Esophagus squamous epithelium (tissue), 5 donors: Measurements from ENCODE around the gene CSDE1. TPM values are rescaled to one million over a fixed set of nuclear protein-coding genes. Genes with fewer than 3 reads are reported as not detected.

Experiments
- DNase-seq: peaks from one replicate; lab custom pipeline; 2025; lab: John Stamatoyannopoulos, UW
- H3K27ac ChIP-seq, 4 donors: fragments of 200-600 bp; sonication (generic); one replicate each; pipeline ENCODE4 v1.5.1; 2016 to 2019; ENCODE audit warnings: mild to moderate bottlenecking in 1 of 4
- H3K27me3 ChIP-seq, 4 donors: fragments of 200-600 bp; sonication (generic); 1 replicate in 3 of 4; 2 replicates in 1 of 4; pipeline versions ENCODE4 v1.5.1 to v1.6.0; 2017 to 2021; ENCODE audit warnings: antibody characterized with exemption in 1 of 4
- H3K36me3 ChIP-seq, 3 donors: fragments of 200-600 bp; sonication (generic); one replicate each; pipeline ENCODE4 v1.5.1; 2016 to 2019
- H3K4me1 ChIP-seq, 3 donors: fragments of 200-600 bp; sonication (generic); one replicate each; pipeline ENCODE4 v1.5.1; 2017 to 2019
- H3K4me3 ChIP-seq, 4 donors: fragments of 200-600 bp; sonication (generic); 1 replicate in 3 of 4; 2 replicates in 1 of 4; pipeline ENCODE4 v1.5.1; 2016 to 2019; ENCODE audit warnings: mild to moderate bottlenecking in 2 of 4, moderate library complexity in 1 of 4
- H3K9me3 ChIP-seq, 3 donors: fragments of 200-600 bp; sonication (generic); one replicate each; pipeline ENCODE4 v1.5.1; 2016 to 2019
- CTCF ChIP-seq, 6 experiments: fragments of 450-650 bp in 4 of 6; fragments of 200-600 bp in 2 of 6; sonication (generic) in 2 of 6; IDR thresholded peaks; one replicate each; pipeline ENCODE4 v1.5.1; 2016 to 2019; ENCODE audit warnings: antibody characterized with exemption in 6 of 6, mild to moderate bottlenecking in 4 of 6, moderate library complexity in 4 of 6
- POLR2A ChIP-seq, 4 donors: fragments of 450-650 bp; IDR thresholded peaks; one replicate each; pipeline ENCODE4 v1.6.1; 2017; ENCODE audit warnings: antibody characterized with exemption in 4 of 4, mild to moderate bottlenecking in 4 of 4, moderate library complexity in 3 of 4
- WGBS, 2 donors: methylation state at CpG; one replicate each; pipeline ENCODE4 v1.1.5; 2018; 5-methylcytosine and 5-hydroxymethylcytosine counted together
- intact Hi-C: fragments of 100-400 bp; cut with DNase I; formaldehyde crosslinking; loops from one replicate; pipeline ENCODE4 v1.15.0; 2022
- total RNA-seq, 4 donors: library from RNA; depleted of rRNA; stranded (reverse); fragments of >200 nt; gene quantifications; one replicate each; pipeline ENCODE4 v1.1.0, GENCODE V29; 2016
- donor health status: DM: yes; HTN: yes; CAD: no.

CSDE1 gene
- total RNA-seq, 4 donors from 2014 or later: 311 to 845 (median 638) TPM

- TF ChIP-seq POLR2A (IDR thresholded peaks at IDR 0.05) (peak in 3 of 4 donors; percentile 43 to 66 (median 60)), CTCF (IDR thresholded peaks at IDR 0.05) (no peak)
- H3K4me1 ChIP-seq: peaks cover 8 to 52% (median 12%) of the 10 kb centered on the region in 3 donors
- H3K9me3 ChIP-seq: no peaks in the 10 kb centered on the region
- WGBS, 2 donors: 0 to 2% methylated on average over 14 to 15 of the region's 38 CpGs
- peak; percentile 77 for DNase-seq
- H3K4me3 ChIP-seq: peak within 1 kb of the TSS; percentile 56 to 89 (median 78)
- no peaks in the 10 kb centered on the region for H3K27me3 ChIP-seq
- intact Hi-C loops: no loop called here
- peak within 1 kb of the TSS; percentile 94 to 97 (median 95) for H3K27ac ChIP-seq
- peaks cover 10 to 73% (median 22%) of the 10 kb centered on the region in 3 donors for H3K36me3 ChIP-seq
Measured at GRCh38 chr1:114716304-114717170, 41.2 kb downstream of the CSDE1 start, which contains the start of gene NRAS. Gene NRAS (minus strand): TSS chr1:114716771. CDS start chr1:114716160, 611 bp downstream.

- TF ChIP-seq POLR2A (IDR thresholded peaks at IDR 0.05) (no peak), CTCF (IDR thresholded peaks at IDR 0.05) (no peak)
- Histone ChIP-seq H3K4me3 (peak overlapping the region; percentile 56 to 89 (median 78)), H3K27ac (peak overlapping the region; percentile 94 to 97 (median 95)), H3K4me1 (peaks cover 8 to 52% (median 12%) of the 10 kb centered on the region in 3 donors), H3K27me3 (no peaks in the 10 kb centered on the region), H3K36me3 (peaks cover 7 to 73% (median 22%) of the 10 kb centered on the region in 3 donors), H3K9me3 (no peaks in the 10 kb centered on the region)
- DNase-seq: no peak
- 35 to 36% methylated on average over 4 of the region's 4 CpGs for WGBS, 2 donors
- intact Hi-C loops: no loop called here
Measured at GRCh38 chr1:114715952-114716303, 41.9 kb downstream of the CSDE1 start.

- intact Hi-C loops: no loop called here
- peaks cover 11 to 71% (median 13%) of the 10 kb centered on the region in 3 donors for H3K36me3 ChIP-seq
- H3K27ac ChIP-seq: no peak overlapping the region
- DNase-seq: no peak
- TF ChIP-seq CTCF (IDR thresholded peaks at IDR 0.05) (no peak), POLR2A (IDR thresholded peaks at IDR 0.05) (no peak)
- H3K9me3 ChIP-seq: no peaks in the 10 kb centered on the region
- 86 to 91% methylated on average over 4 of the region's 4 CpGs for WGBS, 2 donors
- no peak overlapping the region for H3K4me3 ChIP-seq
- H3K27me3 ChIP-seq: no peaks in the 10 kb centered on the region
- H3K4me1 ChIP-seq: peaks cover 8 to 34% (median 12%) of the 10 kb centered on the region in 3 donors
Measured at GRCh38 chr1:114712977-114713376, 44.8 kb downstream of the CSDE1 start.

- WGBS, 2 donors: 95 to 100% methylated on average over 3 of the region's 3 CpGs
- intact Hi-C loops: no loop called here
- Histone ChIP-seq H3K4me3 (no peak overlapping the region), H3K27me3 (no peaks in the 10 kb centered on the region), H3K4me1 (peaks cover 4 to 18% (median 5%) of the 10 kb centered on the region in 3 donors), H3K36me3 (peaks cover 11 to 91% (median 18%) of the 10 kb centered on the region in 3 donors), H3K9me3 (no peaks in the 10 kb centered on the region), H3K27ac (no peak overlapping the region)
- TF ChIP-seq POLR2A (IDR thresholded peaks at IDR 0.05) (no peak), CTCF (IDR thresholded peaks at IDR 0.05) (no peak)
- no peak for DNase-seq
Measured at GRCh38 chr1:114710360-114710759, 47.4 kb downstream of the CSDE1 start.

GRCh38 chr1:114707604-114708003 lies 50.2 kb downstream of the CSDE1 start:
- Histone ChIP-seq H3K36me3 (peaks cover 9 to 77% (median 14%) of the 10 kb centered on the region in 3 donors), H3K27me3 (no peaks in the 10 kb centered on the region), H3K4me3 (no peak overlapping the region), H3K9me3 (no peaks in the 10 kb centered on the region), H3K27ac (no peak overlapping the region), H3K4me1 (no peaks in the 10 kb centered on the region)
- DNase-seq: no peak
- intact Hi-C loops: no loop called here
- WGBS, 2 donors: 69 to 85% methylated on average over 2 of the region's 2 CpGs
- no peak for TF ChIP-seq POLR2A (IDR thresholded peaks at IDR 0.05)
- no peak for TF ChIP-seq CTCF (IDR thresholded peaks at IDR 0.05)
